ENCODE results near the gene MYCBP.
A peak's percentile ranks its signal among the peaks of the same experiment; 100 is the strongest.
"Not testable (repeated sequence)": the region's sequence is repeated elsewhere in the genome, so short reads cannot be mapped to it uniquely, and the experiment has no call there.

MYCBP gene, protein sequence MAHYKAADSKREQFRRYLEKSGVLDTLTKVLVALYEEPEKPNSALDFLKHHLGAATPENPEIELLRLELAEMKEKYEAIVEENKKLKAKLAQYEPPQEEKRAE

GRCh38 chr1:38873027-38873969, at the start of gene MYCBP:
MYCBP (minus strand) TSS chr1:38873348; CDS start chr1:38873305, 43 bp downstream.
- peak within 1 kb of the TSS; percentile 22 to 88 (median 76) for H3K27ac ChIP-seq
- peak within 1 kb of the TSS; percentile 81 to 96 (median 91) for H3K4me3 ChIP-seq

DNA sequence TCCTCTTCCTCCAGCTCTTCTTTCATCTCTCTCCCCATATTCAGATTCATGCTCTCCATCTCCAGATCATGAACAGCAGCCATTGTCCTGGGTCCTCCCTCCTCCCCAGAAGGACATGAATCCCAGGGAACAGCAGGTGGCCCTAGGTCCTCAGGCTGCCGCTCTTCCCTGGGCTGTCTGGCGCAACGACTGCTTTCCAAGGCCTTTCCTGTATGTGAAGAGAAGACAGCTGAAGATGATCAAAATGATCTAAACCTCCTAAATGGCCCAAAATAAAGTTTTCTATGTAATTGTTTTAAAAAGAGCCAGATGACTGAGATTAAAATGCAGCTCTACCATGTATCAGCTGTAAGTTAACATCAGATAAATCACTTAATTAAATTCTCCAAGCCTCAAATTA, 46.0 kb upstream of the MYCBP start:
- Histone ChIP-seq H3K27ac (no peak overlapping the region), H3K4me3 (no peak overlapping the region)

GRCh38 chr1:38918568-38918967, 45.4 kb upstream of the MYCBP start:
- Histone ChIP-seq H3K27ac (no peak overlapping the region), H3K4me3 (no peak overlapping the region)

DNA sequence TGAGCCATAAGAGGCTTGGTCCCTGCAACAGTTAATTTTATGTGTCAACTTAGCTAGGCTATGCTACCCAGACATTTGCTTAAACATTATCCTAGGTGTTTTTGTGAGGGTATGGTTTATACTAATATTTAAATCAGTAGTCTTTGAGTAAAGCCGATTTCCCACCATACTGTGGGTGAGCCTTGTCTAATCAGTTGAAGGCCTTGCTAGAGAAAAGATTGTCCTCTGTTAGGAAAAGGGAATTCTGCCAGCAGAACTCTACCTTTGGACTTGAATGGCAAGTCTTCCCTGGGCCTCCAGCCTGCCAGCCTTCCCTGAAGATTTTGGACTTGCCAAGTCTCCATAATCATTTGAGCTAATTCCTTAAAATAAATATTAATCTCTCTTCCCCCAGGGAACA, 44.6 kb upstream of the MYCBP start:
- Histone ChIP-seq H3K27ac (no peak overlapping the region), H3K4me3 (no peak overlapping the region)

DNA sequence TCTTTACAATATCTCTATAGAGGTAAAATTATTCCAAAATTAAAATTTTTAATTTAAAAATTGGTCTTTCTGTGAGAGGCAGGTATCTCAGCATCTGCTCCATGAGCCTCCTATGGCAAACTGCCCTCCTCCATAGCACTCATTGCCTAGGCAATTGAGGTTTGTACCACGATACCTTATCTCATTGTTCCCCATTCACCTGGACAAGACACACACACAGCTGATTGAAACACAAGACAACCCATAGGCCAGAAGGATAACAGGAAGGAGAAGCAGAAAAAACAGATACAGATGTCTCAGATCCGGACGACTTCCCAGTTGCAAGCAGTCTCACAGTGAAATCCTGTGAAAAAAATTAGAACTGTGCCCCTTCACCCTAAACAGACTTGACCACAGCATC, 44.2 kb upstream of the MYCBP start:
- Histone ChIP-seq H3K27ac (no peak overlapping the region), H3K4me3 (no peak overlapping the region)

DNA sequence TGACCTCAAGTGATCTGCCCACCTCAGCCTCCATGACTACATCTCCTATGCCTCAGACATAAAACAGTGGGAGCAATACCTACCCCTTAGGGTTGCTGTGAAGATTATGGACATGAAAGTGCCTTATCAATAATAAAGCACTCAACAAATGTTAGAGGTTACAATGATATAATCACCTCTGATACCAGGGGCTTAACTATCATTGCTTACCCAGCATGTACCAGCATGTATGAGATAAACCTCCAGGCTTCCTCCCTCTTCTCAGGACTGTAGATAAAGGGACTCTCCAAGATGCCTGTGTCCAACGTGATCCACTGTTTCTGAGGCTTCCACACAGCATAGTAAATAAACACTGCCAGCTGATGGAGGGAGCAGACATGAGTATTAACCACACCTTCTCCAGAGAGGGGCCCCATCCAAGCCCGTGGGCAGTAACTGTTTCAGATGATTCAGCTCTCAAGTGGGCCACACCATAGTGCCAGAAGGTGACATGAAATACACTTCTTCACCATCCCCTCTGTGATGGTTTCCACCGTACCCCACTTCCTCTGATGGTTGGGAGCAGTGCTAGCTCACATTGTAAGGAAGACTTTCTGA, 42.3 kb upstream of the MYCBP start:
- Histone ChIP-seq H3K4me3 (no peak overlapping the region), H3K27ac (no peak overlapping the region)

GRCh38 chr1:38914908-38915307, 41.8 kb upstream of the MYCBP start:
- H3K27ac ChIP-seq, H3K4me3 ChIP-seq: not testable (repeated sequence)

GRCh38 chr1:38908821-38909220, 35.7 kb upstream of the MYCBP start:
- no peak overlapping the region for H3K27ac ChIP-seq
- no peak overlapping the region for H3K4me3 ChIP-seq

DNA sequence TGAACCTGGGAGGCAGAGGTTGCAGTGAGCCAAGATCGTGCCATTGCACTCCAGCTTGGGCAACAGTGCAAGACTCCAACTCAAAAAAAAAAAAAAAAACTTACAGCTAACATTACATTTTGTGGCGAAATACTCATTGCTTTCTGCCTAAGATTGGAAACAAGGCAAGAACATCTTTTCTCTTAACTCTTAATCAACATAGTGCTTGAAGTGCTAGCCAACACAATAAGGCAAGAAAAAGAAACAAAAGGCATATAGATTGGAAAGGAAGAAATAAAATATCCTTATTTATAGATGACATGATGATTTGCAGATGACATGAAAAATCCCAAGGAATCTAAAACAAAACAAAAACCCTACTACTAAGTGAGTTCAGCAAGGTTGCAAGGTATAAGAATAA, 32.8 kb upstream of the MYCBP start:
- Histone ChIP-seq H3K4me3 (no peak overlapping the region), H3K27ac (no peak overlapping the region)

DNA sequence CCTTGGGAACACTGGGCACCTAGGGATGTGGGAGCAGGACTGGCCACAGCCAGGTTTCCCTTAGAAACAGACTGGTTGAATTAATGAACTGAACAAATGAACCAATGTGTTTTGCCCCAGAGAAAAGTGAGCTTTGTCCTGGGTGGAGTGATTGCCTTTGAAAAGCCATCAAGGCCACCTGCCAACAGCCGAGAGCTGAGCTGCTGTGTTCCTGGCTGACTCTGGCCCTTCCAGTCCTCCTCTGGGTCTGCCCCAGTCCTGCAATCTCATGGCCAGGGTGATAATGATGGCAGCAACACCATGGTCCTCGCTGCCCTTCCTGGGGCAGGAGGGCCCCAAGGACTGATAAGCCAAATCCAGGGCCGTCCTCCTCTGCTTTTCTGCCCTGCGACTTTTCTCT, 26.4 kb upstream of the MYCBP start:
- Histone ChIP-seq H3K4me3 (no peak overlapping the region), H3K27ac (no peak overlapping the region)

DNA sequence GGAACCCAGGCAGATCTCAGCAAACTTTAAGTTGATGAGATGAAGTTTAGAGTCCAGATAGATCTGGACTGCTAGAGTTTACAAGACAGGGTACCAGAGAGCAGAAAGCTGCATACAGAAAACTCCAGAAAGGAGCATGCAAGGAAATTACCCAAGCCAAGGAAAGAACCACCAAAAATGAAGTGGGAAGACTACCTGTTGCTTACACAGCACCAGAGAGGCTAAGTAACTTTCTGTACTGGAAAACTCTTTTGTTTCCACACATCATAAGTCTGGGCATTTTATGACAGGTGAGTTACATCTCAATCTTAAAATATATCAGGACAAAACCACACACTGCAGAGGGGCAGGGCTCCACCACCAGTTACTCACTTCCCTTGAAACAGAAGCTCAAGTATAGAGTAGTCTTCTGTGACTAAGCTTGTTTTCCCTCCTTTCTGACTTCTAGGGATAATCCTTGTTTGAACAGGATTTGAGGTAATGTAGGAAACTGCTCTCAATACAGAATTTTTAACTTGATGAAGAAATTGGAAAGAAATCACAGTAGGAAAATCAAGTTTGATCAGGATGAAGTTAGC, 25.6 kb upstream of the MYCBP start:
- no peak overlapping the region for H3K27ac ChIP-seq
- no peak overlapping the region for H3K4me3 ChIP-seq

DNA sequence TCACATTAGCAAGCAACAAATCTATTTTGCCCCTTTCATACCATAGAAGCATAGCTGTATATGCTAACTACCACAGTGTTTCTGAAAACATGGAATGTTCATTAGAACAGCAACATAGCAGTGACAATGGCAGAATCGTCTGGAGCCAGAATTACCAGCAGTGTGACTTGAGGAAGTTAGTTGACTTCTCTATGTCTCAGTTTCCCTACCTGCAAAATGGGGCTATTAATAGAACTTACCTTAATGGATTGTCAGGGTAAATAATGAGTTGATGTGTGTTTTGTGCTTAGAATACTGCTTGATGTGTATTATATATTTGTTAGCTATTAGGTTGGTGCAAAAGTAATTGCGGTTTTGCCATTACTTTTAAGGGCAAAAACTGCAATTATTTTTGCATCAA, 23.0 kb upstream of the MYCBP start:
- Histone ChIP-seq H3K27ac (no peak overlapping the region), H3K4me3 (no peak overlapping the region)

DNA sequence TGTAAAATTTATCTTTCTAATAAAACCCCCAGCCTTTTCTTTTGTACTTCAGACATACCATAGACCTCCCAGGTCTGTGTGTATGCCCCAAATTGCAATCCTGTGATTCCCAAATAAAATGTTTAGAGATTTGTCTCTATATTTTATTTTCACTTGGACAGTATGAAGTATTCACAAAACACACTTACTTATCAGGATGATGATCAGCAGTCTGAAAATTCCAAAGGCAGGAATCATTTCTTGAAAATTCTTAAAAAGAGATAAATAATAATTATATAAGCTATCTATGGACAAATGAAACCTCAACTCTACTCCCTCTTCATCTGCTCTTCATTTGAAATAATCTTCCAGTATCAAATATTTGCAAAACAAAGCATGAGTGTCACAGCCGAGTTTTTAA, 19.8 kb upstream of the MYCBP start:
- no peak overlapping the region for H3K27ac ChIP-seq
- no peak overlapping the region for H3K4me3 ChIP-seq

DNA sequence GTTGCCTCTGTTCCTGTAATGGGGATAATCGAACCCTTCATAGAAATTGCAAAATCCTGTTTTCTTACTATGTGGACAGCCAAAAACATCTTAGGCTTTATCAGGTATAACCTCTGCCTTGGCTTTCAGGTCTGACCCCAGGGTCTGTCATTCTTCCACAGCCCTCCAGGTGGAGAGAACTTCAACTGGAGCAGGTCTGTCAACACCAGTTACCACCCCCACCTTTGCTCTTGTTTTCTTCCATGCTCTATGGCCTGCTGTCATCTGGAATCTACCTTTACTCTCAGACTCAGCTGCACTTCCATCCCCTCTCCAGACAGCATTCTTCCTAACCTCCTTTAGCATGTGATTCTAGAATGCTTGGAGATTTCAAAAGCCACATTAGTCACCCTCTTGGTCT, 18.6 kb upstream of the MYCBP start:
- no peak overlapping the region for H3K4me3 ChIP-seq
- H3K27ac ChIP-seq = no peak overlapping the region

- Histone ChIP-seq H3K4me3 (no peak overlapping the region), H3K27ac (no peak overlapping the region)
These were observed 16.4 kb upstream of the MYCBP start for GRCh38 chr1:38889589-38889988.

GRCh38 chr1:38888423-38889333, 15.5 kb upstream of the MYCBP start:
- Histone ChIP-seq H3K27ac (no peak overlapping the region), H3K4me3 (no peak overlapping the region)

DNA sequence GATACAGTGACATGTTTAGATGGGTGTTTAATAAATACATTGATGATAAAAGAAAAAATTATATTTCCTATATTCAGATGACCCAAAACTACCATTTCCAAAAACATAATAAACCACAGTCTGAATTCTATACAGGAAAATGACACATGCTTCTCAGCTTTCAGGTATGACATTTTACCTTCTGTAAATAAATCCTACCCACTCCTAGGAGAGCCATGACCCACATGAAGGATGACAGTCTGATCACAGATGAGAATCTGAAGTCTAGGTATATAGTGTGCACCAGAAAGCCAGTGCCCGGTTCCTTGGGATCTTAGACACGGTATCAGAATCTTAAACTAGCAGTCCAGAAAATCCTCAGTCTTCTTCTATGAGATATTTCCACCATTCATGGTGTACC, 11.9 kb upstream of the MYCBP start:
- H3K4me3 ChIP-seq = no peak overlapping the region
- no peak overlapping the region for H3K27ac ChIP-seq

GRCh38 chr1:38881487-38881886, 8.3 kb upstream of the MYCBP start, which contains the start of gene GJA9:
GJA9 (minus strand) TSS chr1:38881587; CDS start chr1:38876098, 5,489 bp downstream.
- no peak within 1 kb of the TSS for H3K27ac ChIP-seq
- H3K4me3 ChIP-seq = no peak within 1 kb of the TSS

DNA sequence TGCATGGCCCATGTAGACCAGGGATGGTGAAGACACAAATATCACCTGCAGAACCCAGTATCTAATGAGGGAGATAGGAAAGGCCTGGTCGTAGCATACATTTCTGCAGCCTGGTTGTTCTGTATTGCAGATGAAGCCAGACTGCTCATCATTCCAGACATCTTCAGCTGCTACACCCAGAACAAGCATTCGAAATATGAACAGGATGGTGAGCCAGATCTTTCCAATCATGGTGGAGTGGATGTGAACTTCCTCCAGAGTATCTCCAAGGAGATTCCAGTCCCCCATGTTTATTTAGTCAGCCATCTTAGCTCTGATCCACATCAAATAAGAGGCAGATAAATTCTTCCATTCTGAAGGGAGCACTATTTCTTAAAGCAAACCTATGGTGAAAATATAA, 2.7 kb upstream of the MYCBP start:
- Histone ChIP-seq H3K4me3 (no peak overlapping the region), H3K27ac (no peak overlapping the region)

All from skin epidermis (tissue), 12 donors.